Loucy (cell line): ENCODE measurements around the gene U2AF2.
A peak's percentile ranks its signal among the peaks of the same experiment; 100 is the strongest.

ENCODE experiments used
- H2AFZ ChIP-seq: fragments of 200-600 bp; sonication (generic); 2 replicates; pipeline ENCODE4 v1.6.0; 2016; ENCODE audit warnings: antibody characterized with exemption, mild to moderate bottlenecking, low read length, moderate library complexity
- H3F3A ChIP-seq: fragments of 200-600 bp; 2 replicates; pipeline ENCODE4 v1.6.0; 2016; ENCODE audit warnings: antibody characterized with exemption, low read depth, mild to moderate bottlenecking
- H3K27me3 ChIP-seq: fragments of 200-600 bp; sonication (generic); 2 replicates; pipeline ENCODE4 v1.6.1; 2014; ENCODE audit warnings: low read length, mild to moderate bottlenecking; ENCODE audit not compliant: insufficient read depth, poor library complexity, severe bottlenecking
- H3K36me3 ChIP-seq: fragments of 200-600 bp; sonication (generic); 2 replicates; pipeline ENCODE4 v1.6.1; 2016; ENCODE audit warnings: low read length; ENCODE audit not compliant: insufficient read depth
- H3K4me1 ChIP-seq: fragments of 200-600 bp; sonication (generic); 2 replicates; pipeline ENCODE4 v1.5.1; 2014; ENCODE audit warnings: low read length, mild to moderate bottlenecking; ENCODE audit not compliant: insufficient read depth, poor library complexity, severe bottlenecking
- H3K4me2 ChIP-seq: fragments of 200-600 bp; sonication (generic); 2 replicates; pipeline ENCODE4 v1.6.0; 2014; ENCODE audit warnings: antibody characterized with exemption, low read length, low read depth, mild to moderate bottlenecking; ENCODE audit not compliant: poor library complexity, severe bottlenecking
- H3K4me3 ChIP-seq: fragments of 200-600 bp; sonication (generic); 2 replicates; pipeline ENCODE4 v1.5.1; 2014; ENCODE audit warnings: low read length, mild to moderate bottlenecking, mixed read lengths; ENCODE audit not compliant: poor library complexity, severe bottlenecking
- H3K79me2 ChIP-seq: fragments of 200-600 bp; sonication (generic); 2 replicates; pipeline ENCODE4 v1.6.1; 2014; ENCODE audit warnings: low read length; ENCODE audit not compliant: insufficient read depth
- H3K9ac ChIP-seq: fragments of 200-600 bp; sonication (generic); 2 replicates; pipeline ENCODE4 v1.6.0; 2014; ENCODE audit warnings: mild to moderate bottlenecking, low read depth, low read length, moderate library complexity; ENCODE audit not compliant: poor library complexity, severe bottlenecking
- H3K9me2 ChIP-seq: fragments of 200-600 bp; sonication (generic); replicated peaks from 2 replicates; pipeline ENCODE4 v1.6.1; 2016; ENCODE audit warnings: low read depth, low read length, mixed read lengths
- H3K9me3 ChIP-seq: fragments of 200-600 bp; sonication (generic); 2 replicates; pipeline ENCODE4 v1.6.1; 2014; ENCODE audit warnings: mild to moderate bottlenecking, antibody characterized with exemption, low read length, low read depth; ENCODE audit not compliant: insufficient read depth
- H4K20me1 ChIP-seq: fragments of 200-600 bp; sonication (generic); 2 replicates; pipeline ENCODE4 v1.6.0; 2014; ENCODE audit warnings: antibody characterized with exemption, low read length, mild to moderate bottlenecking; ENCODE audit not compliant: insufficient read depth, poor library complexity, severe bottlenecking
- EZH2phosphoT487 ChIP-seq: fragments of 200-600 bp; IDR thresholded peaks from 2 replicates; pipeline ENCODE4 v1.6.1; 2018; ENCODE audit warnings: antibody characterized with exemption, mild to moderate bottlenecking, moderate library complexity, borderline replicate concordance
- TF ChIP-seq, protein P1 (sequence below): fragments of 200-600 bp; sonication (generic); conservative IDR thresholded peaks from 2 replicates; pipeline ENCODE4 v1.5.1; 2014; ENCODE audit warnings: mild to moderate bottlenecking, antibody characterized with exemption, low read length

The U2AF2 gene

GRCh38 chr19:55656988-55657747 is 2.3 kb downstream of the U2AF2 start:
- H3K9me3 ChIP-seq = no peaks in the 10 kb centered on the region
- no peaks in the 10 kb centered on the region for H3F3A ChIP-seq
- peak overlapping the region; percentile 94 for H3K4me2 ChIP-seq
- H3K4me1 ChIP-seq = peaks cover 33% of the 10 kb centered on the region
- peak overlapping the region; percentile 95 for H3K9ac ChIP-seq
- TF ChIP-seq, protein P1, sequence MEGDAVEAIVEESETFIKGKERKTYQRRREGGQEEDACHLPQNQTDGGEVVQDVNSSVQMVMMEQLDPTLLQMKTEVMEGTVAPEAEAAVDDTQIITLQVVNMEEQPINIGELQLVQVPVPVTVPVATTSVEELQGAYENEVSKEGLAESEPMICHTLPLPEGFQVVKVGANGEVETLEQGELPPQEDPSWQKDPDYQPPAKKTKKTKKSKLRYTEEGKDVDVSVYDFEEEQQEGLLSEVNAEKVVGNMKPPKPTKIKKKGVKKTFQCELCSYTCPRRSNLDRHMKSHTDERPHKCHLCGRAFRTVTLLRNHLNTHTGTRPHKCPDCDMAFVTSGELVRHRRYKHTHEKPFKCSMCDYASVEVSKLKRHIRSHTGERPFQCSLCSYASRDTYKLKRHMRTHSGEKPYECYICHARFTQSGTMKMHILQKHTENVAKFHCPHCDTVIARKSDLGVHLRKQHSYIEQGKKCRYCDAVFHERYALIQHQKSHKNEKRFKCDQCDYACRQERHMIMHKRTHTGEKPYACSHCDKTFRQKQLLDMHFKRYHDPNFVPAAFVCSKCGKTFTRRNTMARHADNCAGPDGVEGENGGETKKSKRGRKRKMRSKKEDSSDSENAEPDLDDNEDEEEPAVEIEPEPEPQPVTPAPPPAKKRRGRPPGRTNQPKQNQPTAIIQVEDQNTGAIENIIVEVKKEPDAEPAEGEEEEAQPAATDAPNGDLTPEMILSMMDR = no peak
- TF ChIP-seq EZH2phosphoT487 = no peak
- peaks cover 31% of the 10 kb centered on the region for H3K36me3 ChIP-seq
- H3K79me2 ChIP-seq = peaks cover 72% of the 10 kb centered on the region
- peak overlapping the region; percentile 82 for H3K4me3 ChIP-seq
- H3K9me2 ChIP-seq = no peaks in the 10 kb centered on the region
- H2AFZ ChIP-seq = no peak overlapping the region
- peaks cover 4% of the 10 kb centered on the region for H3K27me3 ChIP-seq
- peaks cover 67% of the 10 kb centered on the region for H4K20me1 ChIP-seq

GRCh38 chr19:55658846-55659459 is 4.1 kb downstream of the U2AF2 start:
- Histone ChIP-seq H2AFZ (no peak overlapping the region), H3K4me1 (peaks cover 33% of the 10 kb centered on the region), H3K9me3 (no peaks in the 10 kb centered on the region), H3K27me3 (peaks cover 4% of the 10 kb centered on the region), H3K79me2 (peaks cover 90% of the 10 kb centered on the region), H3K4me2 (peak overlapping the region; percentile 94), H3K4me3 (peak overlapping the region; percentile 82), H3K9me2 (no peaks in the 10 kb centered on the region), H3K36me3 (peaks cover 49% of the 10 kb centered on the region), H3K9ac (peak overlapping the region; percentile 95), H4K20me1 (peaks cover 85% of the 10 kb centered on the region), H3F3A (no peaks in the 10 kb centered on the region)
- TF ChIP-seq, protein P1 = no peak
- no peak for TF ChIP-seq EZH2phosphoT487

- H4K20me1 ChIP-seq = peaks cover 91% of the 10 kb centered on the region
- no peak overlapping the region for H3K9ac ChIP-seq
- H3K4me3 ChIP-seq = no peak overlapping the region
- H3K4me2 ChIP-seq = peak overlapping the region; percentile 94
- TF ChIP-seq EZH2phosphoT487 = no peak
- TF ChIP-seq, protein P1 = no peak
- H3K36me3 ChIP-seq = peaks cover 58% of the 10 kb centered on the region
- H2AFZ ChIP-seq = no peak overlapping the region
- H3K27me3 ChIP-seq = peaks cover 4% of the 10 kb centered on the region
- no peaks in the 10 kb centered on the region for H3K9me3 ChIP-seq
- H3K9me2 ChIP-seq = no peaks in the 10 kb centered on the region
- H3K79me2 ChIP-seq = peaks cover 98% of the 10 kb centered on the region
- H3K4me1 ChIP-seq = peaks cover 33% of the 10 kb centered on the region
- H3F3A ChIP-seq = no peaks in the 10 kb centered on the region
Observed at GRCh38 chr19:55659822-55660221, 5.0 kb downstream of the U2AF2 start.
